GM12874 (cell line): ENCODE measurements around the gene CTNS.

ENCODE experiments used
- TF ChIP-seq, protein P1 (sequence below): IDR thresholded peaks from 2 replicates; pipeline ENCODE4 v1.5.1; 2011; ENCODE audit warnings: low read depth, mild to moderate bottlenecking, control low read depth, low read length, moderate library complexity; ENCODE audit not compliant: insufficient read depth

CTNS gene

DNA sequence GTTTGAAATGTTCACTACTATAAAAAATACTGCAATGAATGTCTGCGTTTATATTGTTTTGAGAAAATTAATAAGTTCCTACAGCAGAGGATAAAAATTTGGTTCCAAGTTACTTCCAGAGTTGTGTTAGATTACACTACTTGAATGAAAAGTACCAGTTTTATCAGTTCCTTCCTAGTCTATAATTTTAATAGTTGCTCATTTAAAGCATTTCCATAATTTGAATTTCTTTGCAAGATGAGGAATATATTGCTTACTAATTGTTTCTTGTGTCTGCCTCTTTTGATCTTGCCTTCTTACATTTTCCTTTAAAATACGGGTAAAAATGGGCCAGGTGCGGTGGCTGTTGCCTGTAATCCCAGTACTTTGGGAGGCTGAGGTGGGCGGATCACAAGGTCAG is 36.0 kb downstream of the CTNS start:
- TF ChIP-seq, protein P1, sequence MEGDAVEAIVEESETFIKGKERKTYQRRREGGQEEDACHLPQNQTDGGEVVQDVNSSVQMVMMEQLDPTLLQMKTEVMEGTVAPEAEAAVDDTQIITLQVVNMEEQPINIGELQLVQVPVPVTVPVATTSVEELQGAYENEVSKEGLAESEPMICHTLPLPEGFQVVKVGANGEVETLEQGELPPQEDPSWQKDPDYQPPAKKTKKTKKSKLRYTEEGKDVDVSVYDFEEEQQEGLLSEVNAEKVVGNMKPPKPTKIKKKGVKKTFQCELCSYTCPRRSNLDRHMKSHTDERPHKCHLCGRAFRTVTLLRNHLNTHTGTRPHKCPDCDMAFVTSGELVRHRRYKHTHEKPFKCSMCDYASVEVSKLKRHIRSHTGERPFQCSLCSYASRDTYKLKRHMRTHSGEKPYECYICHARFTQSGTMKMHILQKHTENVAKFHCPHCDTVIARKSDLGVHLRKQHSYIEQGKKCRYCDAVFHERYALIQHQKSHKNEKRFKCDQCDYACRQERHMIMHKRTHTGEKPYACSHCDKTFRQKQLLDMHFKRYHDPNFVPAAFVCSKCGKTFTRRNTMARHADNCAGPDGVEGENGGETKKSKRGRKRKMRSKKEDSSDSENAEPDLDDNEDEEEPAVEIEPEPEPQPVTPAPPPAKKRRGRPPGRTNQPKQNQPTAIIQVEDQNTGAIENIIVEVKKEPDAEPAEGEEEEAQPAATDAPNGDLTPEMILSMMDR: no peak

GRCh38 chr17:3675886-3676285 is 39.3 kb downstream of the CTNS start:
- TF ChIP-seq, protein P1: no peak

GRCh38 chr17:3678095-3678820 is 41.7 kb downstream of the CTNS start:
- TF ChIP-seq, protein P1: no peak

DNA sequence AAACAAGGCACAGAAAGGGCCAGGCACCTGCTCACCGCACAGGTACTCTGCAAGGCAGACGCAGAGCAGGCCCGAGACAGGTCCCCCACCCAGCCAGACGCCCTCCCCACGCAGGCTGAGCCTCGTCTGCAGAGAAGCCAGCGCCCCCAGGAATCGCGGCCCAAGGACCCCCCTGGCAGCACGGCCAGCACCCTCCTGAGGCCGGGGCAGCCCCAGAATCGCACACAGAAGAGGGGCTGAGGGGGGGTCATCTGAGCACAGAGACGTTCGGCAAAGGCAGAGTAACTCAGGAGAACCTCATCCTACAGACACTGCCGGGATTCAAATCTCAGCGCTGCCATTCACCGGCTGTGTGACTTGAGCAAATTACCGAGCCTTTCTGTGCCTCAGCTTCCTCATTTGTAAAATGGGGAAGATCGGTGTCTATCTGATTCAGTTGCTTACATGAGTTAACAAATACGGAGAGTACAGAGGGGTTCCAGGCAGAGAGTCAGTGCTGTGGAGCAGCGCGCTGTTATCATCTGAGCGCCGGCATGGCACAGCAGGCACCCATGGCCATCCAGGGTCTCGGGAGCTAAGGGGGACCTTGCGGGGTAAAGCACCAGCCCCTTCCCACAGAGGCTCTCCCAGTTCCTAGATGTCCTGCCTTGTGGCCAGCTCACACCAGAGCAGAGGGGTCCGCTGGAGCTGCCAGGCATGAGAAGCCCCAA is 42.4 kb downstream of the CTNS start:
- TF ChIP-seq, protein P1: no peak

DNA sequence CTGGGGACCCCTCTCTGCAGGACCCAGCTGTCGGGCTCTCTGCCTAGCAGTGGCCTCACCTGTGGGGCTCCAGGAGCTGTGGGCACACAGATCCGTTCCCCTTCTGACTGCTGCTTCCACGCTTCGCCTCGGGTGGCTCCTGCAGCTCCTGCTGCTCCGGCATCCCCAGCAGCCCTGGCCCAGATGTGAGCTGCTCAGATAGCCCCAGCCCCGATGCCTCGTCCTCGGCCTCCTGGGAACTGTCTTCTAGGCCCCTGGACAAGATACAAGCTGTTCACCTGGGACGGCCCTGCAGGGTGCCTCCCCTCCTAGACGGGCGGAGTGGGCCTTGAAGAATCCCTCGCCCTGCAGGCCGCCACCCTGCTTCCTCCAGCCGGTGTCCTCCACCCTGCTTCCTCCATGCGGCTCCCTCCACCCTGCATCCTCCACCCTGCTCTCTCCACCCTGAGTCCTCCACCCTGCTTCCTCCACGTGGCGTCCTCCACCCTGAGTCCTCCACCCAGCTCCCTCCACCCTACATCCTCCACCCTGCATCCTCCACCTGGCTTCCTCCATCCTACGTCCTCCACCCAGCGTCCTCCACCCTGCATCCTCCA is 43.1 kb downstream of the CTNS start:
- TF ChIP-seq, protein P1: no peak

- TF ChIP-seq, protein P1: no peak
Measured at GRCh38 chr17:3681057-3681456, 44.5 kb downstream of the CTNS start.

DNA sequence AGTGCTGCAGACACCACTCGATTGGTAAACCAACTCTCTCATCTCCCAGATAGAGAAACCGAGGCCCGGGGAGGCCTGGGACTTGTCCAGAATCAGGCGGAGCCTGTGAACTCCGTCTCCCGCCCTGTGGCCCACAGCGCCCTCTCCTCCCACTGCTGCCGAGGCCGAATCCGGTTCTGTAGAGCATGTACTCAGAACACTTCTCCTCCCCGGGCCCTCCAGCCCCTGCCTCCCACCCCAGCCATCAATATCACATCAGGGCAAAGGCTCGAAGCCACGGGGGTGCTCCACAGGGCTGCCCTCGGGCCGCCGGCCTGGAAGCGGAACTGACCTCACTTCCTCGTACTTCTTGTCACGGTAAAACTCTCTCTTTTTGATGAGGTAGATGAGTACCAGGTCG is 45.0 kb downstream of the CTNS start:
- TF ChIP-seq, protein P1: no peak
